ENCODE measurements around the gene GJD2. TPM values are rescaled to one million over a fixed set of nuclear protein-coding genes. Genes with fewer than 3 reads are reported as not detected.

GJD2 gene
- total RNA-seq, 1 experiment from 2014 or later = not detected

DNA sequence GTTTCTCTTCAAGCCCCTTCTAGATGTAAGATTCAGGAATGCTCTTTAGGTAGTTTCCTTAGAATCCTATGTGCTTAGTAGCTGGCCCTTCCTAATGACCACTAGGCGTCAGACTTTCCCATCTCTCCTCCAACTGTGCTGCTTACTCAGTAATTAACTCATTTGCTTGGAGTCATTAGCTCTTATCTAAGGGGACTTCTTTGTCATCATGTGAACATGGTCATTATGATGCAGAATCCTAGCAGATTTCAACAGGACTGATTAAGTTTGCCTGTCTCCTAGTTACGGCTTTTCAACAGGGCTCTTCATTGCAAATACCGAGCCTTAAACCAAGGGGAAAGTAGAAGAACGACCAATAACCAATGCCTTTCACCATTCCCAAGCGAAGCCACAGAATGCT is 46.4 kb downstream of the GJD2 start:
- BruUV-seq (replicated peaks) = no TSS peak
- POLR2A ChIA-PET = no interaction called here
- Histone ChIP-seq H3K27ac (ENCODE audit: low read length) (no peak overlapping the region), H3K4me1 (ENCODE audit: control insufficient read depth, insufficient read depth, low read length) (no peaks in the 10 kb centered on the region), H3K9me3 (ENCODE audit: control insufficient read depth, insufficient read depth, low read depth, low read length) (no peaks in the 10 kb centered on the region), H3K4me3 (ENCODE audit: low read depth in 2 of 2, low read length in 2 of 2) (no peak overlapping the region), H3K36me3 (ENCODE audit: control insufficient read depth, insufficient read depth, low read length) (no peaks in the 10 kb centered on the region), H3K27me3 (ENCODE audit: control insufficient read depth, insufficient read depth, low read length) (peaks cover 7% of the 10 kb centered on the region)
- in situ Hi-C loops (cut with HindIII; ENCODE audit: low pct_unique_long_range_greater_than_20kb, low sequenced_read_pairs) = no loop called here
- ATAC-seq (peak; percentile 90), DNase-seq (ENCODE audit: low read depth, low spot score) (peak; percentile 28)
- TF ChIP-seq, protein P1, sequence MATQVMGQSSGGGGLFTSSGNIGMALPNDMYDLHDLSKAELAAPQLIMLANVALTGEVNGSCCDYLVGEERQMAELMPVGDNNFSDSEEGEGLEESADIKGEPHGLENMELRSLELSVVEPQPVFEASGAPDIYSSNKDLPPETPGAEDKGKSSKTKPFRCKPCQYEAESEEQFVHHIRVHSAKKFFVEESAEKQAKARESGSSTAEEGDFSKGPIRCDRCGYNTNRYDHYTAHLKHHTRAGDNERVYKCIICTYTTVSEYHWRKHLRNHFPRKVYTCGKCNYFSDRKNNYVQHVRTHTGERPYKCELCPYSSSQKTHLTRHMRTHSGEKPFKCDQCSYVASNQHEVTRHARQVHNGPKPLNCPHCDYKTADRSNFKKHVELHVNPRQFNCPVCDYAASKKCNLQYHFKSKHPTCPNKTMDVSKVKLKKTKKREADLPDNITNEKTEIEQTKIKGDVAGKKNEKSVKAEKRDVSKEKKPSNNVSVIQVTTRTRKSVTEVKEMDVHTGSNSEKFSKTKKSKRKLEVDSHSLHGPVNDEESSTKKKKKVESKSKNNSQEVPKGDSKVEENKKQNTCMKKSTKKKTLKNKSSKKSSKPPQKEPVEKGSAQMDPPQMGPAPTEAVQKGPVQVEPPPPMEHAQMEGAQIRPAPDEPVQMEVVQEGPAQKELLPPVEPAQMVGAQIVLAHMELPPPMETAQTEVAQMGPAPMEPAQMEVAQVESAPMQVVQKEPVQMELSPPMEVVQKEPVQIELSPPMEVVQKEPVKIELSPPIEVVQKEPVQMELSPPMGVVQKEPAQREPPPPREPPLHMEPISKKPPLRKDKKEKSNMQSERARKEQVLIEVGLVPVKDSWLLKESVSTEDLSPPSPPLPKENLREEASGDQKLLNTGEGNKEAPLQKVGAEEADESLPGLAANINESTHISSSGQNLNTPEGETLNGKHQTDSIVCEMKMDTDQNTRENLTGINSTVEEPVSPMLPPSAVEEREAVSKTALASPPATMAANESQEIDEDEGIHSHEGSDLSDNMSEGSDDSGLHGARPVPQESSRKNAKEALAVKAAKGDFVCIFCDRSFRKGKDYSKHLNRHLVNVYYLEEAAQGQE (IDR thresholded peaks at IDR 0.05; ENCODE audit: insufficient read depth in 1 of 2, low read depth in 2 of 2, low read length in 1 of 2) = no peak
- TF ChIP-seq, protein P2, sequence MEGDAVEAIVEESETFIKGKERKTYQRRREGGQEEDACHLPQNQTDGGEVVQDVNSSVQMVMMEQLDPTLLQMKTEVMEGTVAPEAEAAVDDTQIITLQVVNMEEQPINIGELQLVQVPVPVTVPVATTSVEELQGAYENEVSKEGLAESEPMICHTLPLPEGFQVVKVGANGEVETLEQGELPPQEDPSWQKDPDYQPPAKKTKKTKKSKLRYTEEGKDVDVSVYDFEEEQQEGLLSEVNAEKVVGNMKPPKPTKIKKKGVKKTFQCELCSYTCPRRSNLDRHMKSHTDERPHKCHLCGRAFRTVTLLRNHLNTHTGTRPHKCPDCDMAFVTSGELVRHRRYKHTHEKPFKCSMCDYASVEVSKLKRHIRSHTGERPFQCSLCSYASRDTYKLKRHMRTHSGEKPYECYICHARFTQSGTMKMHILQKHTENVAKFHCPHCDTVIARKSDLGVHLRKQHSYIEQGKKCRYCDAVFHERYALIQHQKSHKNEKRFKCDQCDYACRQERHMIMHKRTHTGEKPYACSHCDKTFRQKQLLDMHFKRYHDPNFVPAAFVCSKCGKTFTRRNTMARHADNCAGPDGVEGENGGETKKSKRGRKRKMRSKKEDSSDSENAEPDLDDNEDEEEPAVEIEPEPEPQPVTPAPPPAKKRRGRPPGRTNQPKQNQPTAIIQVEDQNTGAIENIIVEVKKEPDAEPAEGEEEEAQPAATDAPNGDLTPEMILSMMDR (IDR thresholded peaks at IDR 0.05) = peak; percentile 87
- intact Hi-C loops (cut with micrococcal nuclease; ENCODE audit: unreplicated experiment) = loop anchor here (2.0 kb wide), 1 partner anchor 212 kb away; no protein-coding TSS in a partner anchor
- CTCF ChIA-PET = interaction anchor here (1.3 to 2.0 kb wide), 2 partner anchors 87 to 215 kb away, joined by 3 to 5 read pairs; no protein-coding TSS in a partner anchor

DNA sequence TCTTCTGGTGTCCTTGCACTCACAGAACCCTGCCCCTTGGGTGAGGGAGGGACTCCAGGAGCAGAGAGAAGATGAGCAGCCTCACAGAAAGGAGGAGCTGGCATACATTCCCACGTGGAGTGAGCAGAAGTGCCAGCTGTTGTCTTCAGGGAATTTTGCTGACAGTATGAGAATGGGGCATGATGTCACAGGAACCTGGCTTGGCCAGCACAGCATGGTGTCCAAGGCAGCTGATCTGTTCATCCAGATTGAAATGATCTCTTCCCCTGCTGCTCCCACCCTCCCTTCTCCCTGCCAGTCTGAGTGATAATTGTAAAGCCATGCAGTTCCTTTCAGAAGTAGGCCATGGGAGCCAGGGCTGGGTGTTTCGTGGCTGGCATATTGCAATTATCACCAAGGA is 53.3 kb downstream of the GJD2 start:
- DNase-seq (ENCODE audit: low read depth, low spot score) (no peak), ATAC-seq (no peak)
- Histone ChIP-seq H3K36me3 (ENCODE audit: control insufficient read depth, insufficient read depth, low read length) (no peaks in the 10 kb centered on the region), H3K9me3 (ENCODE audit: control insufficient read depth, insufficient read depth, low read depth, low read length) (no peaks in the 10 kb centered on the region), H3K4me1 (ENCODE audit: control insufficient read depth, insufficient read depth, low read length) (no peaks in the 10 kb centered on the region), H3K27ac (ENCODE audit: low read length) (no peak overlapping the region), H3K27me3 (ENCODE audit: control insufficient read depth, insufficient read depth, low read length) (0 out of 2 replicates have a peak, but pooled peaks cover 4% of the 10 kb centered on the region), H3K4me3 (ENCODE audit: low read depth in 2 of 2, low read length in 2 of 2) (no peak overlapping the region)
- TF ChIP-seq, protein P1 (IDR thresholded peaks at IDR 0.05; ENCODE audit: insufficient read depth in 1 of 2, low read depth in 2 of 2, low read length in 1 of 2) = no peak
- TF ChIP-seq SIN3A (IDR thresholded peaks at IDR 0.05; ENCODE audit: borderline replicate concordance, insufficient read depth, low read depth, low read length) = no peak
- TF ChIP-seq, protein P2 (IDR thresholded peaks at IDR 0.05) = no peak
- no peak for TF ChIP-seq TCF7L2 (IDR thresholded peaks at IDR 0.05; ENCODE audit: low read depth, low read length)
- TF ChIP-seq POLR2AphosphoS5 (IDR thresholded peaks at IDR 0.05; ENCODE audit: low read depth, low read length) = no peak
- intact Hi-C loops (cut with micrococcal nuclease; ENCODE audit: unreplicated experiment) (no loop called here), in situ Hi-C loops (cut with HindIII; ENCODE audit: low pct_unique_long_range_greater_than_20kb, low sequenced_read_pairs) (no loop called here)
- ChIA-PET POLR2A (no interaction called here), CTCF (no interaction called here)
- BruUV-seq (replicated peaks) = no TSS peak

Other genes with a start within 250 kb of the GJD2 start
- gene GOLGA8B, start 171.3 kb downstream of the GJD2 start, total RNA-seq (2021; ENCODE audit: unreplicated experiment) = 161 TPM
- not detected for gene ACTC1, start 40.6 kb upstream of the GJD2 start, total RNA-seq (2021; ENCODE audit: unreplicated experiment)
- 41.4 TPM for gene AQR, start 214.7 kb upstream of the GJD2 start, total RNA-seq (2021; ENCODE audit: unreplicated experiment)
- gene ZNF770, start 233.3 kb upstream of the GJD2 start, total RNA-seq (2021; ENCODE audit: unreplicated experiment) = 43.0 TPM

Data from Panc1 (cell line).